GM12878 (cell line): ENCODE data around the gene ZNF785. TPM values are rescaled to one million over a fixed set of nuclear protein-coding genes. Genes with fewer than 3 reads are reported as not detected.

ENCODE experiments used
- ATAC-seq: fragments of 200-7000 bp; cut with Tn5 transposase; 3 replicates; pipeline ENCODE4 v1.9.1; 2020; ENCODE audit warnings: mild to moderate bottlenecking, moderate library complexity
- BruUV-seq: library from RNA; stranded (reverse); fragments of 400-500 nt; replicated peaks from 2 replicates; lab custom pipeline; 2021; lab: Mats Ljungman, UMichigan
- CTCF ChIA-PET: fragments of 300-600 bp; sonication (Branson Sonifier 250); formaldehyde crosslinking; extraction: SDS; loops from one replicate; lab custom pipeline; 2021; ENCODE audit warnings: inconsistent platforms; lab: Yijun Ruan, JAX
- POLR2A ChIA-PET: fragments of 350-600 bp; formaldehyde crosslinking; extraction: SDS; loops from one replicate; lab custom pipeline; 2021; ENCODE audit warnings: inconsistent platforms; lab: Charles Lee
- RAD21 ChIA-PET: fragments of 300-600 bp; sonication (Branson Sonifier 250); formaldehyde crosslinking; loops from one replicate; lab custom pipeline; 2023; ENCODE audit warnings: antibody characterized with exemption; ENCODE audit not compliant: unreplicated experiment; lab: Charles Lee
- SMC1A ChIA-PET: fragments of 300-600 bp; sonication (Branson Sonifier 250); formaldehyde crosslinking; loops from one replicate; lab custom pipeline; 2023; ENCODE audit not compliant: unreplicated experiment, uncharacterized antibody; lab: Charles Lee
- DNase-seq: peaks from one replicate; pipeline ENCODE4 v3.0.0-alpha.2; 2011; ENCODE audit warnings: low read depth, low spot score
- FAIRE-seq: peaks from 3 replicates; lab custom pipeline; 2011; peaks lifted over from hg19 to GRCh38; lab: Jason Lieb, UNC
- H2AFZ ChIP-seq: 2 replicates; pipeline ENCODE4 v1.6.0; 2011; ENCODE audit warnings: low read depth, low read length, control low read depth; ENCODE audit not compliant: control insufficient read depth
- H3K27ac ChIP-seq: 2 replicates; pipeline ENCODE4 v1.5.1; 2011; ENCODE audit warnings: control low read depth; ENCODE audit not compliant: control insufficient read depth, insufficient read depth
- H3K27me3 ChIP-seq, 2 experiments: replicated peaks in 1 of 2; 2 replicates each; pipeline versions ENCODE4 v1.6.0 to v1.6.1; 2011; ENCODE audit warnings: low read length in 1 of 2; ENCODE audit not compliant: control insufficient read depth in 2 of 2, insufficient read depth in 2 of 2
- H3K36me3 ChIP-seq, 2 experiments: 2 replicates each; pipeline ENCODE4 v1.5.1; 2011; ENCODE audit warnings: low read length in 1 of 2; ENCODE audit not compliant: control insufficient read depth in 2 of 2, insufficient read depth in 2 of 2
- H3K4me1 ChIP-seq: 2 replicates; pipeline ENCODE4 v1.6.1; 2011; ENCODE audit warnings: mild to moderate bottlenecking, low read length, moderate library complexity, mixed read lengths; ENCODE audit not compliant: control insufficient read depth, insufficient read depth
- H3K4me2 ChIP-seq: 2 replicates; pipeline ENCODE4 v1.6.0; 2011; ENCODE audit warnings: control low read depth; ENCODE audit not compliant: control insufficient read depth, insufficient read depth
- H3K4me3 ChIP-seq: fragments of 200-600 bp; sonication (generic); 2 replicates; pipeline ENCODE4 v1.5.1; 2016
- H3K79me2 ChIP-seq: 2 replicates; pipeline ENCODE4 v1.6.0; 2011; ENCODE audit warnings: low read length; ENCODE audit not compliant: control insufficient read depth, insufficient read depth
- H3K9ac ChIP-seq: 2 replicates; pipeline ENCODE4 v1.8.0; 2011; ENCODE audit warnings: low read length, control low read depth, mixed read lengths; ENCODE audit not compliant: control insufficient read depth, insufficient read depth
- H3K9me3 ChIP-seq: replicated peaks from 3 replicates; pipeline ENCODE4 v1.5.1; 2011; ENCODE audit warnings: mild to moderate bottlenecking, low read length; ENCODE audit not compliant: control insufficient read depth, insufficient read depth
- H4K20me1 ChIP-seq: 2 replicates; pipeline ENCODE4 v1.6.0; 2011; ENCODE audit not compliant: control insufficient read depth, insufficient read depth
- EP300 ChIP-seq, 2 experiments: fragments of 150-350 bp in 1 of 2; IDR thresholded peaks; 2 replicates each; pipeline ENCODE4 v1.6.1; 2011 to 2012; ENCODE audit warnings: low read depth in 2 of 2, low read length in 2 of 2, borderline replicate concordance in 1 of 2, improper control_type of control experiment in 1 of 2, inconsistent platforms in 1 of 2; ENCODE audit not compliant: control insufficient read depth in 1 of 2
- ESRRA ChIP-seq: IDR thresholded peaks from 2 replicates; pipeline ENCODE4 v1.6.1; 2012; ENCODE audit warnings: mild to moderate bottlenecking, low read length, improper control_type of control experiment
- KLF5 ChIP-seq: fragments of 450-650 bp; IDR thresholded peaks from 2 replicates; pipeline ENCODE4 v1.6.1; 2014; ENCODE audit warnings: mild to moderate bottlenecking; ENCODE audit not compliant: partially characterized antibody
- MTA2 ChIP-seq: fragments of 450-650 bp; IDR thresholded peaks from 2 replicates; pipeline ENCODE4 v1.6.1; 2016; ENCODE audit warnings: low read depth, mild to moderate bottlenecking, moderate library complexity
- MXI1 ChIP-seq: fragments of 150-350 bp; IDR thresholded peaks from 2 replicates; pipeline ENCODE4 v1.6.1; 2011; ENCODE audit warnings: low read depth, mild to moderate bottlenecking, inconsistent platforms, low read length, improper control_type of control experiment
- NFYA ChIP-seq: IDR thresholded peaks from 2 replicates; pipeline ENCODE4 v1.6.1; 2011; ENCODE audit warnings: low read depth, mild to moderate bottlenecking, low read length, improper control_type of control experiment, borderline replicate concordance
- WRNIP1 ChIP-seq: IDR thresholded peaks from 2 replicates; pipeline ENCODE4 v1.6.1; 2011; ENCODE audit warnings: low read depth, low read length, improper control_type of control experiment, borderline replicate concordance
- WGBS: methylation state at CpG from one replicate; pipeline ENCODE4 v1.1.6; 2016; ENCODE audit warnings: low lambda C conversion rate; ENCODE audit not compliant: insufficient replicate concordance, insufficient coverage; ENCODE audit errors: missing lambda C conversion rate; 5-methylcytosine and 5-hydroxymethylcytosine counted together
- in situ Hi-C: fragments of 300-500 bp; cut with MboI; formaldehyde crosslinking; loops from 9 replicates; pipeline ENCODE4 v1.14.3; 2018; ENCODE audit warnings: mixed read lengths
- intact Hi-C: fragments of 100-400 bp; cut with micrococcal nuclease; formaldehyde crosslinking; loops from one replicate; pipeline ENCODE4 v1.14.2; 2022; ENCODE audit not compliant: unreplicated experiment
- polyA plus RNA-seq, 11 experiments: library from polyadenylated mRNA; depleted of rRNA in 4 of 11; unstranded in 6 of 11; stranded (reverse) in 5 of 11; fragments of >200 nt; fragmentation: Nextera tagmentation in 4 of 11; fragmentation: Illumina TruSeq in 1 of 11; extraction: Ambion mirVana in 4 of 11; extraction: Trizol in 1 of 11; gene quantifications; 1 replicate in 1 of 11; 2 replicates in 10 of 11; pipeline versions ENCODE4 v1.2.1 to v1.2.3, GENCODE V29; 2011 to 2016; ENCODE audit warnings: inconsistent platforms in 2 of 11, missing spikeins in 2 of 11, low read depth in 1 of 11
- total RNA-seq, 4 experiments: library from RNA; depleted of rRNA in 3 of 4; stranded (reverse); fragments of >200 nt in 3 of 4; fragmentation: Illumina TruSeq in 1 of 4; extraction: Trizol in 1 of 4; gene quantifications; 2 replicates each; pipeline versions ENCODE4 v1.2.1 to v1.2.3, GENCODE V29; 2013 to 2021
- TF ChIP-seq, protein P1 (sequence below): fragments of 450-650 bp; formaldehyde crosslinking; IDR thresholded peaks from 2 replicates; pipeline ENCODE4 v1.4.0; 2020; ENCODE audit warnings: mild to moderate bottlenecking, moderate library complexity
- TF ChIP-seq, protein P2 (sequence below): fragments of 450-650 bp; IDR thresholded peaks from 2 replicates; pipeline ENCODE4 v1.6.1; 2017; ENCODE audit warnings: antibody characterized with exemption, mild to moderate bottlenecking, moderate library complexity
- TF ChIP-seq, protein P3 (sequence below): fragments of 450-650 bp; IDR thresholded peaks from 2 replicates; pipeline ENCODE4 v1.6.1; 2017; ENCODE audit warnings: mild to moderate bottlenecking, moderate library complexity
- TF ChIP-seq, protein P4 (sequence below): fragments of 450-650 bp; IDR thresholded peaks from 2 replicates; pipeline ENCODE4 v1.6.1; 2014; ENCODE audit warnings: mild to moderate bottlenecking

Gene ZNF785
- total and polyA plus RNA-seq, 10 of the 15 experiments (the other 5 are each of a cell fraction or from before 2014, with no cell fraction given), result 0.87 to 11.5 (median 7.5) TPM

DNA sequence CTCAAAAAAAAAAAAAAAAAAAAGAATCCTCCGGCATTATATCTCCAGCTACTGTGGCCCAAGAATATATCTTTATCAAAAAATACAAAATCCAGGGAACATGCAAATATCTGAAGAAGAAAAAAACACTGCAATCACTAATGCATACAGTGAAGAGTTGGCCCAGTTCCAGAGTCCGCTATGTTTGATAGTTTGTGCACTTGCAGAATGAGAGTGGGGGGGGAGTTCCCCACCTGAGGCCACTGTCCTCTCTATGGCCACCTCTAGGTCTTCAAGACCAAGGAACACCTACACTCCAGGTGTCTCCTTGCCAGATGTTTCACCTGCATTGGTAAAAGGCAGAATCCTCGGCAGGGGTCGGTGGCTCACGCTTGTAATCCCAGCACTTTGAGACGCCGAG is 4.0 kb downstream of the ZNF785 start:
- ChIA-PET SMC1A (interaction anchor here (0.6 to 1.8 kb wide), 2 partner anchors 9 to 155 kb away, joined by 3 to 4 read pairs; partner anchors contain the start of gene ZNF688), POLR2A (no interaction called here), RAD21 (interaction anchor here (1.0 kb wide), 1 partner anchor 74 kb away, joined by 3 read pairs; no protein-coding TSS in a partner anchor), CTCF (interaction anchor here (1.0 kb wide), 1 partner anchor 46 kb away, joined by 4 read pairs; no protein-coding TSS in a partner anchor)
- no peak overlapping the region for H2AFZ ChIP-seq
- intact Hi-C loops, result no loop called here
- H3K27ac ChIP-seq, result no peak overlapping the region
- H3K4me1 ChIP-seq, result no peaks in the 10 kb centered on the region; the same call in 1 of the 2 replicates
- peaks cover 18% of the 10 kb centered on the region for H3K79me2 ChIP-seq
- H3K9ac ChIP-seq, result no peak overlapping the region
- no peaks in the 10 kb centered on the region for H3K27me3 ChIP-seq
- H3K9me3 ChIP-seq, result no peaks in the 10 kb centered on the region
- no peak for FAIRE-seq
- no peak for DNase-seq
- BruUV-seq, result no TSS peak
- ATAC-seq, result no peak
- no peaks in the 10 kb centered on the region for H4K20me1 ChIP-seq
- in situ Hi-C loops, result no loop called here
- no peak overlapping the region for H3K4me3 ChIP-seq
- WGBS, result 95% methylated on average over 7 of the region's 7 CpGs
- H3K4me2 ChIP-seq, result no peak overlapping the region
- peaks cover 3 to 9% of the 10 kb centered on the region in 2 experiments; a peak in 3 of 4 replicates for H3K36me3 ChIP-seq
- TF ChIP-seq WRNIP1 (no peak), EP300 (IDR thresholded peaks at IDR 0.05; ENCODE audit: borderline replicate concordance in 1 of 2, control insufficient read depth in 1 of 2, low read depth in 2 of 2, low read length in 2 of 2) (no peak), MTA2 (no peak), NFYA (no peak), KLF5 (no peak), ESRRA (no peak), MXI1 (no peak)
- TF ChIP-seq, protein P1, sequence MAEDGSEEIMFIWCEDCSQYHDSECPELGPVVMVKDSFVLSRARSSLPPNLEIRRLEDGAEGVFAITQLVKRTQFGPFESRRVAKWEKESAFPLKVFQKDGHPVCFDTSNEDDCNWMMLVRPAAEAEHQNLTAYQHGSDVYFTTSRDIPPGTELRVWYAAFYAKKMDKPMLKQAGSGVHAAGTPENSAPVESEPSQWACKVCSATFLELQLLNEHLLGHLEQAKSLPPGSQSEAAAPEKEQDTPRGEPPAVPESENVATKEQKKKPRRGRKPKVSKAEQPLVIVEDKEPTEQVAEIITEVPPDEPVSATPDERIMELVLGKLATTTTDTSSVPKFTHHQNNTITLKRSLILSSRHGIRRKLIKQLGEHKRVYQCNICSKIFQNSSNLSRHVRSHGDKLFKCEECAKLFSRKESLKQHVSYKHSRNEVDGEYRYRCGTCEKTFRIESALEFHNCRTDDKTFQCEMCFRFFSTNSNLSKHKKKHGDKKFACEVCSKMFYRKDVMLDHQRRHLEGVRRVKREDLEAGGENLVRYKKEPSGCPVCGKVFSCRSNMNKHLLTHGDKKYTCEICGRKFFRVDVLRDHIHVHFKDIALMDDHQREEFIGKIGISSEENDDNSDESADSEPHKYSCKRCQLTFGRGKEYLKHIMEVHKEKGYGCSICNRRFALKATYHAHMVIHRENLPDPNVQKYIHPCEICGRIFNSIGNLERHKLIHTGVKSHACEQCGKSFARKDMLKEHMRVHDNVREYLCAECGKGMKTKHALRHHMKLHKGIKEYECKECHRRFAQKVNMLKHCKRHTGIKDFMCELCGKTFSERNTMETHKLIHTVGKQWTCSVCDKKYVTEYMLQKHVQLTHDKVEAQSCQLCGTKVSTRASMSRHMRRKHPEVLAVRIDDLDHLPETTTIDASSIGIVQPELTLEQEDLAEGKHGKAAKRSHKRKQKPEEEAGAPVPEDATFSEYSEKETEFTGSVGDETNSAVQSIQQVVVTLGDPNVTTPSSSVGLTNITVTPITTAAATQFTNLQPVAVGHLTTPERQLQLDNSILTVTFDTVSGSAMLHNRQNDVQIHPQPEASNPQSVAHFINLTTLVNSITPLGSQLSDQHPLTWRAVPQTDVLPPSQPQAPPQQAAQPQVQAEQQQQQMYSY (CRISPR knock-in tag), result no peak
- TF ChIP-seq, protein P2, sequence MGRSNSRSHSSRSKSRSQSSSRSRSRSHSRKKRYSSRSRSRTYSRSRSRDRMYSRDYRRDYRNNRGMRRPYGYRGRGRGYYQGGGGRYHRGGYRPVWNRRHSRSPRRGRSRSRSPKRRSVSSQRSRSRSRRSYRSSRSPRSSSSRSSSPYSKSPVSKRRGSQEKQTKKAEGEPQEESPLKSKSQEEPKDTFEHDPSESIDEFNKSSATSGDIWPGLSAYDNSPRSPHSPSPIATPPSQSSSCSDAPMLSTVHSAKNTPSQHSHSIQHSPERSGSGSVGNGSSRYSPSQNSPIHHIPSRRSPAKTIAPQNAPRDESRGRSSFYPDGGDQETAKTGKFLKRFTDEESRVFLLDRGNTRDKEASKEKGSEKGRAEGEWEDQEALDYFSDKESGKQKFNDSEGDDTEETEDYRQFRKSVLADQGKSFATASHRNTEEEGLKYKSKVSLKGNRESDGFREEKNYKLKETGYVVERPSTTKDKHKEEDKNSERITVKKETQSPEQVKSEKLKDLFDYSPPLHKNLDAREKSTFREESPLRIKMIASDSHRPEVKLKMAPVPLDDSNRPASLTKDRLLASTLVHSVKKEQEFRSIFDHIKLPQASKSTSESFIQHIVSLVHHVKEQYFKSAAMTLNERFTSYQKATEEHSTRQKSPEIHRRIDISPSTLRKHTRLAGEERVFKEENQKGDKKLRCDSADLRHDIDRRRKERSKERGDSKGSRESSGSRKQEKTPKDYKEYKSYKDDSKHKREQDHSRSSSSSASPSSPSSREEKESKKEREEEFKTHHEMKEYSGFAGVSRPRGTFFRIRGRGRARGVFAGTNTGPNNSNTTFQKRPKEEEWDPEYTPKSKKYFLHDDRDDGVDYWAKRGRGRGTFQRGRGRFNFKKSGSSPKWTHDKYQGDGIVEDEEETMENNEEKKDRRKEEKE, result no peak
- TF ChIP-seq, protein P3, sequence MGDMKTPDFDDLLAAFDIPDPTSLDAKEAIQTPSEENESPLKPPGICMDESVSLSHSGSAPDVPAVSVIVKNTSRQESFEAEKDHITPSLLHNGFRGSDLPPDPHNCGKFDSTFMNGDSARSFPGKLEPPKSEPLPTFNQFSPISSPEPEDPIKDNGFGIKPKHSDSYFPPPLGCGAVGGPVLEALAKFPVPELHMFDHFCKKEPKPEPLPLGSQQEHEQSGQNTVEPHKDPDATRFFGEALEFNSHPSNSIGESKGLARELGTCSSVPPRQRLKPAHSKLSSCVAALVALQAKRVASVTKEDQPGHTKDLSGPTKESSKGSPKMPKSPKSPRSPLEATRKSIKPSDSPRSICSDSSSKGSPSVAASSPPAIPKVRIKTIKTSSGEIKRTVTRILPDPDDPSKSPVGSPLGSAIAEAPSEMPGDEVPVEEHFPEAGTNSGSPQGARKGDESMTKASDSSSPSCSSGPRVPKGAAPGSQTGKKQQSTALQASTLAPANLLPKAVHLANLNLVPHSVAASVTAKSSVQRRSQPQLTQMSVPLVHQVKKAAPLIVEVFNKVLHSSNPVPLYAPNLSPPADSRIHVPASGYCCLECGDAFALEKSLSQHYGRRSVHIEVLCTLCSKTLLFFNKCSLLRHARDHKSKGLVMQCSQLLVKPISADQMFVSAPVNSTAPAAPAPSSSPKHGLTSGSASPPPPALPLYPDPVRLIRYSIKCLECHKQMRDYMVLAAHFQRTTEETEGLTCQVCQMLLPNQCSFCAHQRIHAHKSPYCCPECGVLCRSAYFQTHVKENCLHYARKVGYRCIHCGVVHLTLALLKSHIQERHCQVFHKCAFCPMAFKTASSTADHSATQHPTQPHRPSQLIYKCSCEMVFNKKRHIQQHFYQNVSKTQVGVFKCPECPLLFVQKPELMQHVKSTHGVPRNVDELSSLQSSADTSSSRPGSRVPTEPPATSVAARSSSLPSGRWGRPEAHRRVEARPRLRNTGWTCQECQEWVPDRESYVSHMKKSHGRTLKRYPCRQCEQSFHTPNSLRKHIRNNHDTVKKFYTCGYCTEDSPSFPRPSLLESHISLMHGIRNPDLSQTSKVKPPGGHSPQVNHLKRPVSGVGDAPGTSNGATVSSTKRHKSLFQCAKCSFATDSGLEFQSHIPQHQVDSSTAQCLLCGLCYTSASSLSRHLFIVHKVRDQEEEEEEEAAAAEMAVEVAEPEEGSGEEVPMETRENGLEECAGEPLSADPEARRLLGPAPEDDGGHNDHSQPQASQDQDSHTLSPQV, result no peak
- TF ChIP-seq, protein P4, sequence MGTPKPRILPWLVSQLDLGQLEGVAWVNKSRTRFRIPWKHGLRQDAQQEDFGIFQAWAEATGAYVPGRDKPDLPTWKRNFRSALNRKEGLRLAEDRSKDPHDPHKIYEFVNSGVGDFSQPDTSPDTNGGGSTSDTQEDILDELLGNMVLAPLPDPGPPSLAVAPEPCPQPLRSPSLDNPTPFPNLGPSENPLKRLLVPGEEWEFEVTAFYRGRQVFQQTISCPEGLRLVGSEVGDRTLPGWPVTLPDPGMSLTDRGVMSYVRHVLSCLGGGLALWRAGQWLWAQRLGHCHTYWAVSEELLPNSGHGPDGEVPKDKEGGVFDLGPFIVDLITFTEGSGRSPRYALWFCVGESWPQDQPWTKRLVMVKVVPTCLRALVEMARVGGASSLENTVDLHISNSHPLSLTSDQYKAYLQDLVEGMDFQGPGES, result no peak
